Kidney (tissue), 14 donors: ENCODE measurements around the gene KLHL24. TPM values are rescaled to one million over a fixed set of nuclear protein-coding genes. Genes with fewer than 3 reads are reported as not detected.
A peak's percentile ranks its signal among the peaks of the same experiment; 100 is the strongest.

Source experiments
- DNase-seq, 5 donors: peaks; one replicate each; pipeline ENCODE4 v3.0.0-alpha.2; 2013 to 2020
- FAIRE-seq: peaks from 2 replicates; lab custom pipeline; 2012; peaks lifted over from hg19 to GRCh38; lab: Jason Lieb, UNC
- H3K27ac ChIP-seq, 2 donors: one replicate each; pipeline ENCODE4 v1.7.0; 2013; ENCODE audit warnings: low read depth in 2 of 2, low read length in 2 of 2, inconsistent platforms in 1 of 2
- H3K27me3 ChIP-seq: one replicate; pipeline ENCODE4 v1.7.1; 2013; ENCODE audit warnings: low read length, inconsistent platforms; ENCODE audit not compliant: control insufficient read depth, insufficient read depth
- H3K36me3 ChIP-seq, 3 donors: one replicate each; pipeline versions ENCODE4 v1.7.0 to v1.7.1; 2013; ENCODE audit warnings: low read length in 3 of 3, control low read depth in 1 of 3, inconsistent platforms in 1 of 3; ENCODE audit not compliant: insufficient read depth in 3 of 3, control insufficient read depth in 2 of 3
- H3K4me1 ChIP-seq, 3 donors: one replicate each; pipeline versions ENCODE4 v1.7.0 to v1.7.1; 2013; ENCODE audit warnings: low read length in 3 of 3, inconsistent platforms in 1 of 3, low read depth in 1 of 3; ENCODE audit not compliant: control insufficient read depth in 2 of 3, insufficient read depth in 2 of 3
- H3K4me3 ChIP-seq, 3 donors: one replicate each; pipeline versions ENCODE4 v1.7.0 to v1.8.1; 2013; ENCODE audit warnings: low read length in 3 of 3, control low read depth in 1 of 3, inconsistent platforms in 1 of 3
- H3K9ac ChIP-seq, 3 donors: one replicate each; pipeline versions ENCODE4 v1.7.0 to v1.7.1; 2013; ENCODE audit warnings: low read length in 3 of 3, control low read depth in 1 of 3, inconsistent platforms in 1 of 3
- H3K9me3 ChIP-seq, 3 donors: one replicate each; pipeline versions ENCODE4 v1.7.0 to v1.7.1; 2013; ENCODE audit warnings: low read length in 3 of 3, control low read depth in 1 of 3, inconsistent platforms in 1 of 3; ENCODE audit not compliant: control insufficient read depth in 2 of 3, insufficient read depth in 1 of 3
- CTCF ChIP-seq: IDR thresholded peaks from 3 replicates; pipeline ENCODE4 v1.5.1; 2012; ENCODE audit warnings: mild to moderate bottlenecking, moderate library complexity, borderline replicate concordance; ENCODE audit not compliant: insufficient read depth; ENCODE audit errors: extremely low read depth
- intact Hi-C: fragments of 100-400 bp; cut with DNase I; formaldehyde crosslinking; loops from one replicate; pipeline ENCODE4 v1.11.1; 2022
- polyA plus RNA-seq: library from polyadenylated mRNA; stranded (reverse); fragments of 350-450 nt; fragmentation: Illumina TruSeq; extraction: RNeasy Lipid Tissue Mini Kit (QIAGEN cat#74804); gene quantifications from one replicate; pipeline ENCODE4 v1.2.3, GENCODE V29; 2014; ENCODE audit warnings: low read depth, low replicate concordance; ENCODE audit not compliant: insufficient read depth
- total RNA-seq: library from RNA; stranded (reverse); fragmentation: NEBNext Ultra II Directional; extraction: Animal tissue kit (Norgen Biotek cat#: 25700); gene quantifications from one replicate; pipeline ENCODE4 v1.2.1, GENCODE V29; 2021
- donor health status: control.
- donor health status: control.
- donor health status: control.
- donor health status: control.
- donor health status: control.
- donor health status: DM: yes; HTN: yes; CAD: no.
- donor health status: Normal renal cell carcinoma (clear cell type).

KLHL24 gene
- total and polyA plus RNA-seq, 2 donors from 2014 or later: 8.4 to 61.3 TPM

GRCh38 chr3:183692436-183692835, 57.0 kb downstream of the KLHL24 start:
- Histone ChIP-seq H3K36me3 (no peaks in the 10 kb centered on the region), H3K27ac (no peak overlapping the region), H3K9me3 (no peaks in the 10 kb centered on the region), H3K4me1 (peaks cover 0 to 3% (median 0%) of the 10 kb centered on the region in 3 donors), H3K4me3 (no peak overlapping the region), H3K9ac (no peak overlapping the region), H3K27me3 (no peaks in the 10 kb centered on the region)
- intact Hi-C loops: no loop called here
- no peak for TF ChIP-seq CTCF
- DNase-seq (peak in 2 of 5 donors; percentile 22 to 32), FAIRE-seq (no peak)

- DNase-seq (no peak), FAIRE-seq (no peak)
- Histone ChIP-seq H3K36me3 (no peaks in the 10 kb centered on the region), H3K27me3 (no peaks in the 10 kb centered on the region), H3K9me3 (no peaks in the 10 kb centered on the region), H3K9ac (no peak overlapping the region), H3K4me1 (peaks cover 0 to 9% (median 0%) of the 10 kb centered on the region in 3 donors), H3K27ac (no peak overlapping the region), H3K4me3 (no peak overlapping the region)
- TF ChIP-seq CTCF: no peak
- intact Hi-C loops: no loop called here
Observed at GRCh38 chr3:183695569-183696364, 60.3 kb downstream of the KLHL24 start.

- Histone ChIP-seq H3K27me3 (no peaks in the 10 kb centered on the region), H3K9me3 (no peaks in the 10 kb centered on the region), H3K4me1 (peaks cover 0 to 9% (median 0%) of the 10 kb centered on the region in 3 donors), H3K4me3 (peak overlapping the region; percentile 81 to 91 (median 88)), H3K9ac (peak overlapping the region in 2 of 3 donors; percentile 52 to 58), H3K27ac (peak overlapping the region in 1 of 2 donors; percentile 23), H3K36me3 (no peaks in the 10 kb centered on the region)
- DNase-seq (no peak), FAIRE-seq (no peak)
- intact Hi-C loops: no loop called here
- TF ChIP-seq CTCF: no peak
Observed at GRCh38 chr3:183697123-183697609, 61.7 kb downstream of the KLHL24 start.
